CD4-positive, alpha-beta T cell treated with Interleukin-12 subunit alpha and Interleukin-12 subunit beta, for 1 hour (primary cell): Measurements from ENCODE around the gene CTXN1.
A peak's percentile ranks its signal among the peaks of the same experiment; 100 is the strongest.
"Not testable (repeated sequence)": the region's sequence is repeated elsewhere in the genome, so short reads cannot be mapped to it uniquely, and the experiment has no call there.

Source experiments
- DNase-seq: peaks from one replicate; pipeline ENCODE4 v3.0.0-alpha.2; 2020

CTXN1 gene

DNA sequence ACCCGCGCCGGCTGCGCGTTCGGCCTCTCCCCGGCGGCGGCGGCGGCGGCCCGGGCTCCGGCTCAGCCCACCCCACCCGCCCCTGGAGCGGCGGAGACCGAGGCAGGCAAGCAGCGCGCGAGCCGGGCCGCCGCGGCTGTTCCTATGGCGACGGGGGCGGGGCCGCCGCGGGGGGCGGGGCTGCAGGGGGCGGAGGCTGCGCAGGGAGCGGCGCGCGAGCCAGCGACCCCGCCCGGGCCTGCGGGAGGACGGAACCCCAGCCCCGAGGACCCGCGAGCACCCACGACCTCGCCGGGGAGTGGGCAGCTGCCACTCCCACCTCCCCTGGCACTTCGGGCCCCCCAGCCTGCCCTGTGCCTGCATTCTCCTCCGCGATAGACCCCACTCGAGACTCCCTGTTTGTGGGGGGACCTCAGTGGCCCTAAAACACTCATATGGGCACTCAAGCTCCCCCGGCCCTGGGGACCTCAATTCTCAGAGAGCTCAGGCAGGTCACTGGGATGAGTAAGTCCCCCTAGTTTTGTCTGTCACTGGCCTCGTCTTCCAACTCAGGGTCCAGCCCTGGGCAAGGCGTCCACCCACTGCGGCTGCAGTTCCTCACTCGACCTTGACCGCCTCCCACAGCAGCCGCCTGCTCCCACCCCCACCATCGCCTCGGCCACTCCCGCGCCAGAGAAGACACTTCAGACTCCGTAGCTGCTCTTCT lies at the start of gene CTXN1:
TSS of gene CTXN1 (minus strand) at position 115 of the 706 bp plus-strand sequence. CDS start 597 bp downstream, outside the sequence.
- DNase-seq, result peak; percentile 84

DNA sequence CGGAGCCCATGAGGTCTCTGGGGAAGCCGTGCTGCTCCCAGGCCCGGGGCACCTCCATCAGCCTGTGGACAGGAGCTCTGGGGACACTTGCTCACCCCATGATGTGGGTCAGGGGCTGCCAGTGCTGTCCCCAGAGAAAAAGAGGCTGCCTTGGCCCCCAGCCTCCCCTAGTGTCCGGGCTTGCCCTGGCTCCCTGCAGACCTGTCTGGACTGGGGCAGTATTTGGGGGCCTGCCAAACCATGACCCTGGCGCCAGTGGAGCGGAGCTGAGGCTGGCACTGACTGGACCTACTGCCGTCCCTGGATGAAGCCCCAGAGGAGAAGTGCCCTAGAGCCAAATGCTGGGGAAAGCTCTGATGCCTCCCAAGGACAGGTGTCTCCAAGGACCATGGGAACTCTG lies 49.1 kb upstream of the CTXN1 start:
- no peak for DNase-seq

DNA sequence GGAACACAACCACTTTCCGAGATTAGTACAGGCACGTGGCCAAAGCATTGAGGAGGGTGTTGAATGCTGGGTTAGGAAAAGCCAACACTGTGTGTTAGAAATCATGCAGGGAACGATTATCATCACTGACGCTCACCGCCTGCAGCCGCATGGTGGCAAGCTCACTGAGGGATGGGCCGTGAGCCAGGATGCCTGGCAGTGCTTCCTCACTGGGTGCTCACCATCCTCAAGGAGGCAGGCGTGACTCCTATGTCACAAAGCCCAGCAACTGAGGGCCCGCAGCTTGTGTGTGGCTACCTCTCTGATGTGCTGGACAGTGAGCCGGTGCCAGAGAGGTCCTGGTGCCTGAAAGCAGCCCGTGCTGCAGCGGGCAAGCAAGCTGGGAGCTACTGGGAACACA lies 47.9 kb upstream of the CTXN1 start:
- DNase-seq, result no peak

GRCh38 chr19:7971553-7972520 lies 45.9 kb upstream of the CTXN1 start:
- DNase-seq, result no peak

DNA sequence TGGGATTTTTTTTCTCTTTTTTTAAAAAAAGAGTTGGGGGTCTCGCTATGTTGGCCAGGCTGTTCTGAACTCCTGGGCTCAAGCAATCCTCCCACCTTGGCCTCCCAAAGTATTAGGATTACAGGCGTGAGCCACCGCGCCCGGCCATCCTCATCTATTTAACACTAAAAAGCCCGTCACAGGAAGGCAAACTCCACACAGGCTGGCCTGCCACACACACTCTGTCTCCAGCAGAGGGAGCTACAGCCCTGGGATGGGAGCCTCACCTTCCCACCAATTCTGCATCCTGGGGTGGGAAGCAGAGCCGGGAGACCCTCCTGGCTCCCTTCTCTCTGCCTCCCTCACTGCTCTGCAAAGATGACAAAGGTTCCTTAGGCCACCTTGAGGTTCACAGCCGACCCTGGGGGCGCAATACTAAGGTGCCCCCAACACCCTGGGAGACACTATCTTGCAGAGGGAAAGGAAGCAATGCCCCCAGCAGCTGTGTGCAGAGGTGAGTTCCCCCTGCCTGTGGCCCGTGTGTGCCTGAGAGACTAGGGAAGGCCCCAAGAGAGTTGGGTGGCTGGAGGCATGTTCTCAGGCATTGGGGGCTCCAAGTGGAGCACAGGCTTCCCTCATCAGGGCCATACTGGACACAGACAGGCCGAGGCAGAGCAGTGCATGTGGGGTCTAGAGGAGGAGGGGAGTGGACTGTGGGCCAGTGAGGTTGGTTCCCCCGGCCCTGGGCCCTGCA lies 44.9 kb upstream of the CTXN1 start:
- DNase-seq, result peak; percentile 26

- DNase-seq, result no peak
Observed at GRCh38 chr19:7969555-7969939, 43.6 kb upstream of the CTXN1 start.

- no peak for DNase-seq
Observed at GRCh38 chr19:7968796-7969554, 43.0 kb upstream of the CTXN1 start.

GRCh38 chr19:7968008-7968795 lies 42.3 kb upstream of the CTXN1 start:
- no peak for DNase-seq

DNA sequence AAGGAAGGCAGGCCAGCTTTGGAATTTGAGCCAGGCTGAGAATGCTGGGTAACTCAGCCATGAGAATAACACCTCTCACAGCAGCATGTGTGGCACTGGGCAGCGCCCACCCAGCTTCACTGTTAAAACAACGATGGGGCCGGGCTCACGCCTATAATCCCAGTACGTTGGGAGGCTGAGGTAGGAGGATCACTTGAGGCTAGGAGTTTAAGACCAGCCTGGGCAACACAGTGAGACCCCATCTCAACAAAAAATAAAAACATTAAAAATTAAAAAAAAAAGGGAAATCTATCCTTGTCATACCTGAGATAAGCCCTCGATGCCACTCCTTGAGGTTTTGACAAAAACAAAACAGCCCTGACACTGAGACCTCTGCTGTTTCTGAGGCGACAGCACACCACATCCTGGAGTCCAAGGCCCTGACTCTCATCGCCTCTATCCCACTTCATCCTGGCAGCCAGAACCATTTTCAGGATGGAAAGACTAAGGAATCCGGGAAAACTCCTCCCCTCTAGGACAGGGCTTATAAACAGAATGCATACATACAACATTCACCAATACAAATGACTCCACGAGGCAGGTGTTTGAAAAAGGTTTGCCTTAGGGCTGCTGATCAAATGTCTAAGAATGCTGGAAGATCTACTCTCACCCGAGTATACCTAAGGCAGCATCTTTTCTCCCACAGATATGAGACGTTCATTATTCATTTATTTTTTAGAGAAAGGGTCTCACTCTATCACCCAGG lies 40.2 kb upstream of the CTXN1 start:
- DNase-seq, result no peak

- DNase-seq, result no peak
Observed at GRCh38 chr19:7965259-7965841, 39.4 kb upstream of the CTXN1 start.

GRCh38 chr19:7963566-7963965 lies 37.6 kb upstream of the CTXN1 start:
- no peak for DNase-seq

DNA sequence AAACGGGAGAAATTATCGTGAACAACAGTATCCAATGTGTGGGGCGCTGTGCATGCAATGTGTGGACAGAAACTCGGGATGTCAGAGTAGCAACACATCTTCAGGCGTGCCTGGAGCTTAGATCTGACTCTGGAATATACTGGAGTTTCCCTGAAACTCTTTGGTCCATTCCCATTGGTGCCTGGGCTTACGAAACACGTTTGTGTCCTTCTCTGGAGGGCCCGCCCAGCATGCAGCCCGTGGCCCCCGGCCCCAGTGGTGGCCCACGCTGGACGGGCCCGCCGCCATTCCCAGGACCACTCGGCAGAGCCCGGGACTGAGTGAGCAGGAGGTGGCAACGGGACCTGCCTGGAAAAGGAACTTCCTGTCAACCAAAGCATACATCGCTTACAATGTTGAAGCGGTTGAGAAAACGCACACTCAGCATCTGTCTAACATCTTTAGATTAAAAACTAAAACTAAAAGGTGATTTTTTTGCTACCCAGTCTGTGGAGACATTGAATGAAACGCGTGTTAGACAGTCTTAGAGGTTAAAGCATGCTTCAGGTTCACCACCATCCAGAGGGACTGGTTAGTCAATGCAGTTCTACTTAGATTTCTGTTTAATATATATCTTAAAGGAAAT lies 36.8 kb upstream of the CTXN1 start:
- DNase-seq, result no peak

DNA sequence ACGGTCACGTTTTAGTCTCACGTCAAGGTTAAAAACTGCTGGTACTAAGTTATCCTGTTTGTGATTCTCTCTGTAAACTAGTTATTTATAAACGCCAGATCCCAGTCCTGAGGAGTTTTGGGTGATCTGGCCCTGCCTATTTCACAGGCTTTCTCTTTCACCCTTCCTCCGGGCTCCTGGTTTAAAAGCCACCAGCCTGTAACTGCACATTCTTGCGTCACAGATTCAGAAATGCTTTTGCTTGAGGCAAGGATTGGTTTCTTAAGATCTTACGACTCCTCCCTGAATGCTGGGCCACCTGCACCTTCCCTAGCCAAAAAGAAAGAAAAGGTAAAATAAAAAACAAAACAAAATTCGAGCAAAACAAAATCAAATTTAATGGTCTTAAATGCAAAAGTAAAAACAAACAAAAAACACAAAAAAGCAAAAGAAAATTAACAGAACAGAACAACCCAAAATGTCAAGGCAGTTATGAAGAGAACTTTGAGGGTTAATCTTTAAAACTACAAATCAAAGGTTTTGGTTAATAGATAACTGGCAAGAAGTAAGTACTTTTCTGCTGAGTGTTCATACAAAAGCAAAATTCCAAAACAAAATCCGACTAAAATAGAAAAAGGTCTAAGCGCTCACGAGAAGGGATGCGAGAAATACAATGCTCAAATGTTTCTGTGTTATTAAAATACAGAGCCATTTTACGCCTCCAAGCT lies 36.1 kb upstream of the CTXN1 start:
- DNase-seq, result no peak

DNA sequence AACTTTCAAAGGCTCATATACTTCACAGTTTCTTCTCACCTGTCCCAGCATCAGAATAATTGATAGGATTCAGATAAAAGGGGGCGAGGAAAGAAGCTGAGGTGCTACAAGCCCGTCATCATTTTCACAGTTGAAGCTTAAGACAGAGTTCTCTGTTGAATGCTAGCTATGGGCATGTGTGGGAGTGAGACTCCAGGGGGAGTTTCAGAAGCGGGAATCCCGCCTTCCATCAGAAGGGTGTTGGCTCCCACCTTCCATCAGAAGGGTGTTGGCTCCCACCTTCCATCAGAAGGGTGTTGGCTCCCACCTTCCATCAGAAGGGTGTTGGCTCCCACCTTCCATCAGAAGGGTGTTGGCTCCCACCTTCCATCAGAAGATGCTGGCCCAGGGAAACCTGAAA lies 35.1 kb upstream of the CTXN1 start:
- DNase-seq, result not testable (repeated sequence)

GRCh38 chr19:7959211-7959610 lies 33.3 kb upstream of the CTXN1 start:
- no peak for DNase-seq

DNA sequence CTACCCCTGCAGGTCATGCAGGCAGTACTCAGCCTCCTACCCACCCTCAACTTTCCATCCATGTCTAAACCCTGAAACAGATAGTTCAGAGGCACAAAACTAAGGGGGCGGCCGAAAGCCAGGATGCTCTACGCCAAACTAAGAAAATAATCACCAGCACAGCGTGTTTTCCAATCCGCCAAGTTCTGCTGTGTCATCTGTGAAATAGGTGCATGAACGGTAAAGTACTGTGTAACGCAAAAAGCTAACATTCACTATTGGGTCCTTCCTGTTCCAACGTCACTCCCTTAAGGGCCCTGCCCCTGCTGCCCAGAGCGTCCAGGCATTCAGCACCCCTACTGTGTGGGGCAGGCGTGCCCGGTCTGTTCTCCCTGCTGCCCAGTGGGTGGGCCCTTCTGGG lies 29.8 kb upstream of the CTXN1 start:
- no peak for DNase-seq

DNA sequence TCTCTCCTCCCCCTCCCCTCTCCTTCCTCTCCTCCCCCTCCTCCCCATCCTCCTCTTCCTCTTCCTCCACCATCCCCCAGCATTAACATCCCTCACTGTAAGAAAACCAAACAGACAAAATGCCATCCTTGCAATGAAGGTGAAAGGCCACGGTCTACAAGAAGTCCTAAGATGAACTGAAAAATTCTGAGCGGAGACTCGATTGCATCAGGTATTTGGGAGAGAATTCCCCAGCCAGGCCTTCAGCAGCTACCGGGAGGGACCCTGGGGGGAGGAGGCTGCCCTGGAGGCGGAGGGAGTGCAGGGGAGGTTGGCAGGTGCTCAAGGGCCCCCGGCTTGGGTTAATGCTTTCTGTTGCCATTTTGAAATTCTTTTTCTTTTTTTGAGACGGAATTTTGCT lies 27.6 kb upstream of the CTXN1 start:
- DNase-seq, result no peak

DNA sequence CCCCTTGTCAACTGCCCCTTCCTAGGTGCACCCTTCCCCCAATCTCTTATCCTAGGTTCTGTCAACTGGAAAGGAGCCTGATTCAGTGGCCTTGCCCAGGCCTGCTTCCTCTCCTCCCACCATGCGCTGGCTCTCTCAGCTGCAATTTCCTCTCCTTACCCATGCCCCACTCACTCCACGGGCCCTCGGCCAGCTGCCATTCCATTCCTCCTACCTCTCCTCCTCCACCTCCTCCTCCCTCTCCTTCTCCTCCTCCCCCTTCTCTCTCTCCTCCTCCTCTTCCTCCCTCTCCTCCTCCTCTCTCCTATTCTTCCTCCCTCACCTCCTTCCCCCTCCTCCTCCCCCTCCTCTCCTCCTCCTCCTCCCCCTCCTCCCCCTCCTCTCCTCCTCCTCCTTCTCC lies 27.1 kb upstream of the CTXN1 start:
- DNase-seq, result no peak

DNA sequence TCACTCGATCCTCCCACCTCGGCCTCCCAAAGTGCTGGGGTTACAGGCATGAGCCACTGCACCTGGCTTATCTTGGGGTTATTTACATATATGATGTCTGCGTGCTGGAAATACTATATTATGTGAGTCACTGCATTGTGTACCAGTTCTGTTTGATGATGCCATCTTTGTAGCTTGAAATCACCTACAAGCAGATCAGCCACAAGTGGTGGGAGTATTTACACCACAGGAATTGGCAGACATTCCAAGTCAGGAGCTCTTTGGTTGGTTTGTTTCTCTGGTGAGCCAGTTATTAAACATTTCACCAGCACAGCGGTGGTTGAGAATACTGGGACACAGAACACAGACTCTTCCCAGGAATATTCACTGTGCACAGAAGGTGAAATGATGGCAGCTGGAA lies 22.0 kb upstream of the CTXN1 start:
- DNase-seq, result no peak
